Nephron (organoid): ENCODE data around the gene CASP12.

Experiments
- H3K27ac Mint-ChIP-seq, 3 experiments: 2 replicates each; pipeline ENCODE4 v1.8.0; 2020; ENCODE audit warnings: mixed read lengths in 3 of 3, mild to moderate bottlenecking in 2 of 3, moderate library complexity in 1 of 3
- H3K27me3 Mint-ChIP-seq: 2 replicates; pipeline ENCODE4 v1.8.0; 2021; ENCODE audit warnings: low read depth, mild to moderate bottlenecking, moderate library complexity, mixed read lengths
- H3K36me3 Mint-ChIP-seq: 2 replicates; pipeline ENCODE4 v1.8.0; 2020; ENCODE audit warnings: low read depth, mixed read lengths
- H3K4me1 Mint-ChIP-seq: 2 replicates; pipeline ENCODE4 v1.8.0; 2020; ENCODE audit warnings: mixed read lengths
- H3K4me3 Mint-ChIP-seq, 3 experiments: 2 replicates each; pipeline ENCODE4 v1.8.0; 2020; ENCODE audit warnings: mild to moderate bottlenecking in 3 of 3, mixed read lengths in 3 of 3, moderate library complexity in 2 of 3
- H3K9me3 Mint-ChIP-seq: 2 replicates; pipeline ENCODE4 v1.8.0; 2020; ENCODE audit warnings: mixed read lengths
- CTCF ChIP-seq, 3 experiments: fragments of 200-600 bp; sonication (generic); IDR thresholded peaks; one replicate each; pipeline ENCODE4 v1.5.0; 2021; ENCODE audit warnings: antibody characterized with exemption in 3 of 3; ENCODE audit not compliant: unreplicated experiment in 3 of 3

CASP12 gene

GRCh38 chr11:104898685-104899013 lies 389 bp upstream of the CASP12 start:
- no peak for TF ChIP-seq CTCF (IDR thresholded peaks at IDR 0.05; ENCODE audit: unreplicated experiment in 3 of 3)
- H3K4me3 Mint-ChIP-seq = no peak overlapping the region
- no peaks in the 10 kb centered on the region for H3K27me3 Mint-ChIP-seq
- peak overlapping the region; percentile 42 to 75 (median 53) for H3K27ac Mint-ChIP-seq
- H3K9me3 Mint-ChIP-seq = no peaks in the 10 kb centered on the region
- no peaks in the 10 kb centered on the region for H3K36me3 Mint-ChIP-seq
- peaks cover 19% of the 10 kb centered on the region for H3K4me1 Mint-ChIP-seq

- no peaks in the 10 kb centered on the region for H3K9me3 Mint-ChIP-seq
- no peaks in the 10 kb centered on the region for H3K27me3 Mint-ChIP-seq
- H3K4me1 Mint-ChIP-seq = peaks cover 19% of the 10 kb centered on the region
- no peaks in the 10 kb centered on the region for H3K36me3 Mint-ChIP-seq
- H3K4me3 Mint-ChIP-seq = no peak overlapping the region
- peak overlapping the region in 2 of 3 experiments; percentile 30 to 31 for H3K27ac Mint-ChIP-seq
- TF ChIP-seq CTCF (IDR thresholded peaks at IDR 0.05; ENCODE audit: unreplicated experiment in 3 of 3) = no peak
Observed at GRCh38 chr11:104895634-104896033, 2.6 kb downstream of the CASP12 start.

- H3K36me3 Mint-ChIP-seq = no peaks in the 10 kb centered on the region
- no peaks in the 10 kb centered on the region for H3K27me3 Mint-ChIP-seq
- TF ChIP-seq CTCF (IDR thresholded peaks at IDR 0.05; ENCODE audit: unreplicated experiment in 3 of 3) = no peak
- peaks cover 19% of the 10 kb centered on the region for H3K4me1 Mint-ChIP-seq
- H3K9me3 Mint-ChIP-seq = no peaks in the 10 kb centered on the region
- H3K27ac Mint-ChIP-seq = no peak overlapping the region
- H3K4me3 Mint-ChIP-seq = no peak overlapping the region
Observed at GRCh38 chr11:104893876-104894275, 4.4 kb downstream of the CASP12 start.

GRCh38 chr11:104892723-104893511 lies 5.3 kb downstream of the CASP12 start:
- H3K9me3 Mint-ChIP-seq = no peaks in the 10 kb centered on the region
- H3K36me3 Mint-ChIP-seq = no peaks in the 10 kb centered on the region
- H3K4me1 Mint-ChIP-seq = peaks cover 13% of the 10 kb centered on the region
- peak overlapping the region in 1 of 3 experiments; percentile 30 for H3K27ac Mint-ChIP-seq
- no peak for TF ChIP-seq CTCF (IDR thresholded peaks at IDR 0.05; ENCODE audit: unreplicated experiment in 3 of 3)
- no peaks in the 10 kb centered on the region for H3K27me3 Mint-ChIP-seq
- no peak overlapping the region for H3K4me3 Mint-ChIP-seq

- TF ChIP-seq CTCF (IDR thresholded peaks at IDR 0.05; ENCODE audit: unreplicated experiment in 3 of 3) = no peak
- Mint-ChIP-seq H3K9me3 (no peaks in the 10 kb centered on the region), H3K27ac (no peak overlapping the region), H3K27me3 (no peaks in the 10 kb centered on the region), H3K4me1 (peaks cover 13% of the 10 kb centered on the region), H3K36me3 (no peaks in the 10 kb centered on the region), H3K4me3 (no peak overlapping the region)
Observed at GRCh38 chr11:104891135-104891534, 7.1 kb downstream of the CASP12 start.

GRCh38 chr11:104883342-104883741 lies 14.9 kb downstream of the CASP12 start:
- H3K4me1 Mint-ChIP-seq = no peaks in the 10 kb centered on the region
- no peaks in the 10 kb centered on the region for H3K36me3 Mint-ChIP-seq

More at GRCh38 chr11:104883342-104883741, 14.9 kb downstream of the CASP12 start:
- Mint-ChIP-seq H3K27me3 (no peaks in the 10 kb centered on the region), H3K4me3 (no peak overlapping the region), H3K27ac (no peak overlapping the region), H3K9me3 (no peaks in the 10 kb centered on the region)
- no peak for TF ChIP-seq CTCF (IDR thresholded peaks at IDR 0.05; ENCODE audit: unreplicated experiment in 3 of 3)
